ENCODE data around the gene ZSCAN1. TPM values are rescaled to one million over a fixed set of nuclear protein-coding genes. Genes with fewer than 3 reads are reported as not detected.

The ZSCAN1 gene
- total RNA-seq, 2 experiments from 2014 or later = not detected

DNA sequence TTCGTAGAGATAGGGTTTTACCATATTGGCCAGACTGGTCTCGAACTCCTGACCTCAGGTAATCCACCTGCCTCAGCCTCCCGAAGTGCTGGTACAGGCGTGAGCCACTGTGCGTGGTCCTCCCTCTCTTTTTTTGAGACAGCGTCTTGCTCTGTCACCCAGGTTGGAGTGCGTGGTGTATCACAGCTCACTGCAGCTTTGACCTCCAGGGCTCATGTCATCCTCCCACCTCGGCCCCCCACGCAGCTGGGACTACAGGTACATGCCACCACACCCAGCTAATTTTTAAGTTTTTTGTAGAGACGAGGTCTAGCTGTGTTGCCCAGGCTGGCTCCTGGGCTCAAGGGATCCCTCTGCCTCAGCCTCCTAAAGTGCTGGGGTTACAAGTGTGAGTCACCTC is 46.0 kb downstream of the ZSCAN1 start:
- Mint-ChIP-seq H3K4me3 (no peak overlapping the region), H3K9me3 (peaks cover 41% of the 10 kb centered on the region), H3K27me3 (no peaks in the 10 kb centered on the region), H3K36me3 (ENCODE audit: low read depth) (peaks cover 37% of the 10 kb centered on the region), H3K27ac (no peak overlapping the region), H3K4me1 (ENCODE audit: low read depth) (no peaks in the 10 kb centered on the region)
- ATAC-seq (no peak), DNase-seq (no peak)
- ChIA-PET CTCF (interaction anchor here (1.0 kb wide), 1 partner anchor 58 kb away, joined by 3 read pairs; no protein-coding TSS in a partner anchor), POLR2A (no interaction called here)
- intact Hi-C loops (cut with micrococcal nuclease) = no loop called here
- TF ChIP-seq, protein P1, sequence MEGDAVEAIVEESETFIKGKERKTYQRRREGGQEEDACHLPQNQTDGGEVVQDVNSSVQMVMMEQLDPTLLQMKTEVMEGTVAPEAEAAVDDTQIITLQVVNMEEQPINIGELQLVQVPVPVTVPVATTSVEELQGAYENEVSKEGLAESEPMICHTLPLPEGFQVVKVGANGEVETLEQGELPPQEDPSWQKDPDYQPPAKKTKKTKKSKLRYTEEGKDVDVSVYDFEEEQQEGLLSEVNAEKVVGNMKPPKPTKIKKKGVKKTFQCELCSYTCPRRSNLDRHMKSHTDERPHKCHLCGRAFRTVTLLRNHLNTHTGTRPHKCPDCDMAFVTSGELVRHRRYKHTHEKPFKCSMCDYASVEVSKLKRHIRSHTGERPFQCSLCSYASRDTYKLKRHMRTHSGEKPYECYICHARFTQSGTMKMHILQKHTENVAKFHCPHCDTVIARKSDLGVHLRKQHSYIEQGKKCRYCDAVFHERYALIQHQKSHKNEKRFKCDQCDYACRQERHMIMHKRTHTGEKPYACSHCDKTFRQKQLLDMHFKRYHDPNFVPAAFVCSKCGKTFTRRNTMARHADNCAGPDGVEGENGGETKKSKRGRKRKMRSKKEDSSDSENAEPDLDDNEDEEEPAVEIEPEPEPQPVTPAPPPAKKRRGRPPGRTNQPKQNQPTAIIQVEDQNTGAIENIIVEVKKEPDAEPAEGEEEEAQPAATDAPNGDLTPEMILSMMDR (IDR thresholded peaks at IDR 0.05) = no peak

DNA sequence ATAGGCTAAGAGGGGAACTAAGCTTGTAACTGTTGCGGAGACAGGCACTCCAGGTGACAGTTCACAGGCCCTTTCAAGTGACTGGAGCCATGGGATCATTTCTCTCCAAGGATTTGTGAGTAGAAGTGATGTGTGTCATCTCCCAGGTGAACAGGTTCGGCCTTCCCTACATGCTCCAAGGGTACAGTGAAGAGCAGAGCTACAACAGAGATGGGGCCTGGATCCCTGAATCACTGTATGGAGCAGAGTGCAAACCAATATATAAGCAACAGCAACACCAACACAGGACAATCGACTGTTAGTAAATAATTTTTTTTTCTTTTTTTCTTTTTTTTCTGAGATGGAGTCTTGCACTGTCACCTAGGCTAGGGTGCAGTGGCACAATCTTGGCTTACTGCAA is 49.2 kb downstream of the ZSCAN1 start:
- no peak overlapping the region for H3K27ac Mint-ChIP-seq
- H3K36me3 Mint-ChIP-seq (ENCODE audit: low read depth) = peaks cover 48% of the 10 kb centered on the region
- TF ChIP-seq, protein P1 (IDR thresholded peaks at IDR 0.05) = no peak
- ChIA-PET POLR2A (interaction anchor here (0.6 kb wide), 1 partner anchor 93 kb away, joined by 3 read pairs; no protein-coding TSS in a partner anchor), CTCF (no interaction called here)
- peaks cover 31% of the 10 kb centered on the region for H3K9me3 Mint-ChIP-seq
- H3K27me3 Mint-ChIP-seq = no peaks in the 10 kb centered on the region
- intact Hi-C loops (cut with micrococcal nuclease) = no loop called here
- H3K4me1 Mint-ChIP-seq (ENCODE audit: low read depth) = no peaks in the 10 kb centered on the region
- ATAC-seq (no peak), DNase-seq (no peak)
- H3K4me3 Mint-ChIP-seq = no peak overlapping the region

DNA sequence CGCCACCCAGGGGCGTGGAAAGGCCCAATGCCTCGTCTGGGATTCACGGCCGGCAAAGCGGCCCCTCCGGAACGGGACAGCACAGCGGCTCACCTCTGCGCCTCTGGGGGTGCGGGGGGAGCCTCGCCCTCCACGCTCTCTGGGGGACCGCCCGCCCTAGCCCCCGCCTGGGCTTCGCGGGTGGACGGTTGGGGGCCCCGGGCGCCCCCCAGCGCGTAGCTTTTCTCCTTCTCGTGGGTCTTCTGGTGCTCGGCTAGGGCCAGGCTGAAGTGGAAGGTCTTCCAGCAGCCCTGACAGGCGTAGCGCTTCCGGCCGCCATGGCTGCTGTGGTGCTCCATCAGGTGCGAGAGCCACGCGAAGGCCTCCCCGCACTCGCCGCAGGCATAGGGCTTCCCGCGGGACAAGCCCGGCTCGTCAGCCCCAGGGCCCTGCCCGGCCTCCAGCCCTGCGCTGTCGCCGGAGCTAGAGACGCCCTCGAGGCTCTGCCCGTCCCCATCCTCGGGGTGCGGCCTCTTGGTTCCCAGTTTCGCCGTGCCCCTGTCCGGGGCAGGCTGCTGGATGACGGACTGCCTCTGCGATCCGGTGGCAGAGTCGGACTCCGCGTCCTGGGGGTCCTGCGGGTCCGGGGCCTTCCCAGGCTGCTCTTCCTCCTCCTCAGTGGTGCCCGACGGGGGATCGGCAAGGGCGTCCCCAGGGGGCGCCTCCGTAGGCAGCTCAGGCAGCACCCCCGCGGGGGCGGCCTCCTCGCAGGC is 50.9 kb downstream of the ZSCAN1 start:
- Mint-ChIP-seq H3K36me3 (ENCODE audit: low read depth) (peaks cover 51% of the 10 kb centered on the region), H3K9me3 (peaks cover 35% of the 10 kb centered on the region), H3K27me3 (no peaks in the 10 kb centered on the region), H3K4me3 (no peak overlapping the region), H3K4me1 (ENCODE audit: low read depth) (no peaks in the 10 kb centered on the region), H3K27ac (no peak overlapping the region)
- TF ChIP-seq, protein P1 (IDR thresholded peaks at IDR 0.05) = no peak
- DNase-seq (no peak), ATAC-seq (no peak)
- ChIA-PET CTCF (no interaction called here), POLR2A (interaction anchor here (0.5 kb wide), 1 partner anchor 32 kb away, joined by 3 read pairs; no protein-coding TSS in a partner anchor)
- intact Hi-C loops (cut with micrococcal nuclease) = no loop called here

DNA sequence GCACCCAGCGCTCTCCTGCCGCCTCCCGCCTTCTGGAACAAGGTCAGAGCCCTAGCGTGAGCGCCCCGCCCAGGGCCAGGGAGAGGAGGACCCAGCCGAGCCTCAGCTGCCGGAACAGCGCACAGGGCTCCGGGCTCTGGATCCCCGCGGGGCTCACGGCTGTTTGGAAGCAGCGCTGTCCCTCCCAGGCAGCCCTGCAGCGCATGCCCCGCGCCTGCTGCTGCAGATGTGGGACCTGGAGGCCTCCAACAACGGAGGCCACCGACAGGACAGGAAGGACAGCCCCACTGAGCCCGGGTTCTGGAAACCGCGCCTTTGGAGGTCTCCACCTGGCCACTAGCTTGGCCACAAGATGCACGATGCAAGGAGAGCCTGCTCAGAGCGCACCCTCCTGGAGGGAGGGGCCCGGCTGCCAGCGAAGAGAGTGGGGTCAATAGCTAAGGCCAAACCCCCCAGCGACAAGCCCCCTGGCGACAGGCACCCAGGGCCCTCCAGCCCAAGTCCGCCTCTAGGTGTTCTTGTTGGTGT is 51.6 kb downstream of the ZSCAN1 start:
- intact Hi-C loops (cut with micrococcal nuclease) = no loop called here
- ChIA-PET POLR2A (interaction anchor here (0.5 to 1.2 kb wide), 2 partner anchors 11 to 32 kb away, joined by 3 to 4 read pairs; no protein-coding TSS in a partner anchor), CTCF (no interaction called here)
- Mint-ChIP-seq H3K36me3 (ENCODE audit: low read depth) (peaks cover 55% of the 10 kb centered on the region), H3K4me3 (no peak overlapping the region), H3K4me1 (ENCODE audit: low read depth) (no peaks in the 10 kb centered on the region), H3K27ac (no peak overlapping the region), H3K9me3 (peaks cover 36% of the 10 kb centered on the region), H3K27me3 (no peaks in the 10 kb centered on the region)
- DNase-seq (no peak), ATAC-seq (no peak)
- TF ChIP-seq, protein P1 (IDR thresholded peaks at IDR 0.05) = no peak

All from activated CD8-positive, alpha-beta T cell treated with anti-CD3 and anti-CD28 coated beads for 36 hours (primary cell).